Thymus (tissue), 11 donors: ENCODE results near the gene MAST2. TPM values are rescaled to one million over a fixed set of nuclear protein-coding genes. Genes with fewer than 3 reads are reported as not detected.

Experiments
- DNase-seq, 9 donors: peaks; one replicate each; pipeline ENCODE4 v3.0.0-alpha.2; 2013; ENCODE audit warnings: low spot score in 9 of 9, low read depth in 6 of 9, missing footprints in 1 of 9
- H3K27ac ChIP-seq, 2 donors: one replicate each; pipeline ENCODE4 v1.5.1; 2013; ENCODE audit warnings: control low read depth in 1 of 2, low read depth in 1 of 2, low read length in 1 of 2, mild to moderate bottlenecking in 1 of 2, moderate library complexity in 1 of 2
- H3K27me3 ChIP-seq, 2 donors: one replicate each; pipeline ENCODE4 v1.5.1; 2013; ENCODE audit warnings: low read length in 1 of 2; ENCODE audit not compliant: control insufficient read depth in 2 of 2, insufficient read depth in 1 of 2
- H3K36me3 ChIP-seq, 2 donors: one replicate each; pipeline ENCODE4 v1.5.1; 2013; ENCODE audit warnings: low read length in 1 of 2, mild to moderate bottlenecking in 1 of 2, moderate library complexity in 1 of 2; ENCODE audit not compliant: control insufficient read depth in 2 of 2, insufficient read depth in 2 of 2
- H3K4me1 ChIP-seq, 2 donors: one replicate each; pipeline ENCODE4 v1.5.1; 2013; ENCODE audit warnings: low read length in 2 of 2; ENCODE audit not compliant: control insufficient read depth in 2 of 2, insufficient read depth in 2 of 2
- H3K4me3 ChIP-seq, 2 donors: one replicate each; pipeline ENCODE4 v1.5.1; 2013; ENCODE audit warnings: low read length in 2 of 2, control low read depth in 1 of 2, mild to moderate bottlenecking in 1 of 2
- H3K9me3 ChIP-seq, 2 donors: one replicate each; pipeline ENCODE4 v1.5.1; 2013; ENCODE audit warnings: low read length in 1 of 2, mild to moderate bottlenecking in 1 of 2; ENCODE audit not compliant: control insufficient read depth in 2 of 2, insufficient read depth in 1 of 2
- WGBS: extraction: QIAGEN DNeasy Blood & Tissue Kit; methylation state at CpG from one replicate; pipeline ENCODE4 v1.1.7; 2013; 5-methylcytosine and 5-hydroxymethylcytosine counted together
- polyA plus RNA-seq: library from polyadenylated mRNA; stranded (reverse); fragments of 200-250 nt; gene quantifications from one replicate; pipeline ENCODE4 v1.2.3, GENCODE V29; 2013
- total RNA-seq: library from RNA; stranded (reverse); fragments of 120-200 nt; gene quantifications from one replicate; pipeline ENCODE4 v1.2.4, GENCODE V29; 2013
- donor health status: healthy.

Gene MAST2
- total and polyA plus RNA-seq, 2 donors, result 3.4 to 8.8 TPM

GRCh38 chr1:46068525-46068924 is 265.1 kb downstream of the MAST2 start:
- peaks cover 0 to 8% of the 10 kb centered on the region in 2 donors for H3K36me3 ChIP-seq
- H3K27me3 ChIP-seq, result no peaks in the 10 kb centered on the region
- H3K4me3 ChIP-seq, result no peak overlapping the region
- 98% methylated on average over 3 of the region's 3 CpGs for WGBS
- DNase-seq, result no peak
- no peaks in the 10 kb centered on the region for H3K9me3 ChIP-seq
- peaks cover 0 to 2% of the 10 kb centered on the region in 2 donors for H3K4me1 ChIP-seq
- H3K27ac ChIP-seq, result no peak overlapping the region

GRCh38 chr1:46070164-46070814 is 266.9 kb downstream of the MAST2 start:
- no peaks in the 10 kb centered on the region for H3K27me3 ChIP-seq
- peaks cover 0 to 8% of the 10 kb centered on the region in 2 donors for H3K36me3 ChIP-seq
- no peaks in the 10 kb centered on the region for H3K9me3 ChIP-seq
- peaks cover 0 to 2% of the 10 kb centered on the region in 2 donors for H3K4me1 ChIP-seq
- no peak overlapping the region for H3K4me3 ChIP-seq
- DNase-seq, result no peak
- WGBS, result 93% methylated on average over 6 of the region's 6 CpGs
- no peak overlapping the region for H3K27ac ChIP-seq

- Histone ChIP-seq H3K9me3 (no peaks in the 10 kb centered on the region), H3K4me3 (no peak overlapping the region), H3K27ac (peak overlapping the region in 1 of 2 donors; percentile 18), H3K4me1 (no peaks in the 10 kb centered on the region), H3K36me3 (peaks cover 0 to 10% of the 10 kb centered on the region in 2 donors), H3K27me3 (no peaks in the 10 kb centered on the region)
- 100% methylated on average over 1 of the region's 1 CpG for WGBS
- DNase-seq, result no peak
These were observed 269.6 kb downstream of the MAST2 start for GRCh38 chr1:46072975-46073374.

GRCh38 chr1:46076343-46076742 is 272.9 kb downstream of the MAST2 start:
- Histone ChIP-seq H3K36me3 (peaks cover 0 to 8% of the 10 kb centered on the region in 2 donors), H3K9me3 (no peaks in the 10 kb centered on the region), H3K27ac (no peak overlapping the region), H3K27me3 (no peaks in the 10 kb centered on the region), H3K4me3 (no peak overlapping the region), H3K4me1 (no peaks in the 10 kb centered on the region)
- DNase-seq, result no peak
- WGBS, result 96% methylated on average over 2 of the region's 2 CpGs

GRCh38 chr1:46077644-46078043 is 274.2 kb downstream of the MAST2 start:
- no peak overlapping the region for H3K4me3 ChIP-seq
- H3K27me3 ChIP-seq, result no peaks in the 10 kb centered on the region
- H3K4me1 ChIP-seq, result no peaks in the 10 kb centered on the region
- no peaks in the 10 kb centered on the region for H3K9me3 ChIP-seq
- WGBS, result 94% methylated on average over 4 of the region's 4 CpGs
- peak in 1 of 9 donors; percentile 14 for DNase-seq
- H3K27ac ChIP-seq, result peak overlapping the region in 1 of 2 donors; percentile 13
- peaks cover 0 to 8% of the 10 kb centered on the region in 2 donors for H3K36me3 ChIP-seq

GRCh38 chr1:46080257-46080656 is 276.8 kb downstream of the MAST2 start:
- no peaks in the 10 kb centered on the region for H3K27me3 ChIP-seq
- no peaks in the 10 kb centered on the region for H3K4me1 ChIP-seq
- H3K27ac ChIP-seq, result no peak overlapping the region
- 84% methylated on average over 3 of the region's 3 CpGs for WGBS
- H3K9me3 ChIP-seq, result no peaks in the 10 kb centered on the region
- H3K36me3 ChIP-seq, result peaks cover 0 to 5% of the 10 kb centered on the region in 2 donors
- no peak for DNase-seq
- H3K4me3 ChIP-seq, result no peak overlapping the region

- no peak for DNase-seq
- H3K4me3 ChIP-seq, result no peak overlapping the region
- H3K4me1 ChIP-seq, result no peaks in the 10 kb centered on the region
- H3K27me3 ChIP-seq, result no peaks in the 10 kb centered on the region
- no peak overlapping the region for H3K27ac ChIP-seq
- 98% methylated on average over 7 of the region's 7 CpGs for WGBS
- H3K36me3 ChIP-seq, result no peaks in the 10 kb centered on the region
- no peaks in the 10 kb centered on the region for H3K9me3 ChIP-seq
These were observed 277.8 kb downstream of the MAST2 start for GRCh38 chr1:46081206-46081605.

- Histone ChIP-seq H3K36me3 (no peaks in the 10 kb centered on the region), H3K27ac (no peak overlapping the region), H3K4me3 (no peak overlapping the region), H3K27me3 (no peaks in the 10 kb centered on the region), H3K9me3 (no peaks in the 10 kb centered on the region), H3K4me1 (no peaks in the 10 kb centered on the region)
- WGBS, result 81% methylated on average over 1 of the region's 1 CpG
- DNase-seq, result no peak
These were observed 278.2 kb downstream of the MAST2 start for GRCh38 chr1:46081619-46082018.

GRCh38 chr1:46083579-46083978 is 280.2 kb downstream of the MAST2 start:
- Histone ChIP-seq H3K27ac (no peak overlapping the region), H3K4me1 (no peaks in the 10 kb centered on the region), H3K27me3 (no peaks in the 10 kb centered on the region), H3K9me3 (no peaks in the 10 kb centered on the region), H3K4me3 (no peak overlapping the region), H3K36me3 (no peaks in the 10 kb centered on the region)
- no peak for DNase-seq
